HG03196 (cell line): ENCODE data around the gene TJP1.
"Not testable (repeated sequence)": the region's sequence is repeated elsewhere in the genome, so short reads cannot be mapped to it uniquely, and the experiment has no call there.

ENCODE experiments used
- ATAC-seq: cut with Tn5 transposase; IDR thresholded peaks from one replicate; pipeline ENCODE4 v1.9.1; 2021; ENCODE audit not compliant: unreplicated experiment

The TJP1 gene

GRCh38 chr15:29685156-29686078 is 136.9 kb downstream of the TJP1 start:
- ATAC-seq, result no peak

GRCh38 chr15:29682781-29683180 is 139.5 kb downstream of the TJP1 start:
- no peak for ATAC-seq

- ATAC-seq, result no peak
These were observed 139.9 kb downstream of the TJP1 start for GRCh38 chr15:29682361-29682760.

GRCh38 chr15:29681946-29682345 is 140.3 kb downstream of the TJP1 start:
- ATAC-seq, result no peak

GRCh38 chr15:29681166-29681845 is 141.0 kb downstream of the TJP1 start:
- no peak for ATAC-seq

- ATAC-seq, result no peak
These were observed 141.7 kb downstream of the TJP1 start for GRCh38 chr15:29680465-29681165.

GRCh38 chr15:29678504-29679034 is 143.7 kb downstream of the TJP1 start:
- no peak for ATAC-seq

GRCh38 chr15:29677871-29678461 is 144.3 kb downstream of the TJP1 start:
- ATAC-seq, result no peak

GRCh38 chr15:29677455-29677854 is 144.8 kb downstream of the TJP1 start:
- ATAC-seq, result no peak

GRCh38 chr15:29676961-29677402 is 145.3 kb downstream of the TJP1 start:
- ATAC-seq, result no peak

- not testable (repeated sequence) for ATAC-seq
These were observed 145.8 kb downstream of the TJP1 start for GRCh38 chr15:29676374-29676960.

GRCh38 chr15:29675791-29676301 is 146.4 kb downstream of the TJP1 start:
- no peak for ATAC-seq

GRCh38 chr15:29674661-29675533 is 147.4 kb downstream of the TJP1 start:
- ATAC-seq, result no peak

- ATAC-seq, result no peak
These were observed 149.1 kb downstream of the TJP1 start for GRCh38 chr15:29672923-29673809.

- ATAC-seq, result no peak
These were observed 149.8 kb downstream of the TJP1 start for GRCh38 chr15:29672446-29672845.

- not testable (repeated sequence) for ATAC-seq
These were observed 150.2 kb downstream of the TJP1 start for GRCh38 chr15:29672046-29672445.

- no peak for ATAC-seq
These were observed 151.0 kb downstream of the TJP1 start for GRCh38 chr15:29670998-29671981.
